CD4-positive, alpha-beta memory T cell (primary cell): ENCODE results near the gene SIGLEC11. TPM values are rescaled to one million over a fixed set of nuclear protein-coding genes. Genes with fewer than 3 reads are reported as not detected.
A peak's percentile ranks its signal among the peaks of the same experiment; 100 is the strongest.

ENCODE experiments used
- CTCF ChIA-PET: fragments of 350-600 bp; sonication (Branson Sonifier 250); formaldehyde crosslinking; loops from one replicate; lab custom pipeline; 2021; ENCODE audit warnings: inconsistent platforms; ENCODE audit not compliant: partially characterized antibody; lab: Charles Lee
- POLR2A ChIA-PET: fragments of 350-600 bp; sonication (Branson Sonifier 250); formaldehyde crosslinking; loops from one replicate; lab custom pipeline; 2021; ENCODE audit not compliant: partially characterized antibody; lab: Charles Lee
- DNase-seq, 5 donors: peaks; one replicate each; pipeline versions ENCODE4 v3.0.0 to v3.0.0-alpha.2; 2020 to 2022; ENCODE audit warnings: mixed read lengths in 1 of 5
- H3K27ac ChIP-seq: one replicate; pipeline ENCODE4 v1.7.0; 2013; ENCODE audit warnings: low read depth, low read length
- H3K27me3 ChIP-seq: 2 replicates; pipeline ENCODE4 v1.7.0; 2013; ENCODE audit warnings: mild to moderate bottlenecking, low read length, moderate library complexity; ENCODE audit not compliant: insufficient read depth
- H3K36me3 ChIP-seq: 2 replicates; pipeline ENCODE4 v1.7.0; 2013; ENCODE audit warnings: mild to moderate bottlenecking, low read length, moderate library complexity; ENCODE audit not compliant: insufficient read depth
- H3K4me1 ChIP-seq: 2 replicates; pipeline ENCODE4 v1.7.0; 2013; ENCODE audit warnings: mild to moderate bottlenecking, low read length, moderate library complexity; ENCODE audit not compliant: insufficient read depth
- H3K4me3 ChIP-seq, 2 donors: one replicate each; pipeline ENCODE4 v1.7.0; 2013; ENCODE audit warnings: low read length in 2 of 2, mild to moderate bottlenecking in 1 of 2
- H3K9me3 ChIP-seq, 2 donors: one replicate each; pipeline ENCODE4 v1.7.0; 2013; ENCODE audit warnings: low read length in 2 of 2, control low read depth in 1 of 2; ENCODE audit not compliant: control insufficient read depth in 1 of 2
- H3K27ac Mint-ChIP-seq, 7 donors: one replicate each; pipeline ENCODE4 v1.8.0; 2020 to 2021; ENCODE audit warnings: mixed read lengths in 7 of 7, mild to moderate bottlenecking in 6 of 7, inconsistent platforms in 3 of 7, moderate library complexity in 3 of 7
- H3K27me3 Mint-ChIP-seq, 2 donors: one replicate each; pipeline ENCODE4 v1.8.0; 2020 to 2021; ENCODE audit warnings: mixed read lengths in 2 of 2
- H3K36me3 Mint-ChIP-seq, 2 donors: one replicate each; pipeline ENCODE4 v1.8.0; 2020 to 2021; ENCODE audit warnings: mixed read lengths in 2 of 2, inconsistent platforms in 1 of 2, mild to moderate bottlenecking in 1 of 2
- H3K4me1 Mint-ChIP-seq, 4 donors: one replicate each; pipeline ENCODE4 v1.8.0; 2020 to 2021; ENCODE audit warnings: mixed read lengths in 4 of 4, mild to moderate bottlenecking in 1 of 4
- H3K4me3 Mint-ChIP-seq, 8 donors: one replicate each; pipeline ENCODE4 v1.8.0; 2020 to 2021; ENCODE audit warnings: mixed read lengths in 8 of 8, mild to moderate bottlenecking in 7 of 8, moderate library complexity in 6 of 8, inconsistent platforms in 3 of 8
- H3K9me3 Mint-ChIP-seq, 8 donors: one replicate each; pipeline ENCODE4 v1.8.0; 2020 to 2021; ENCODE audit warnings: mixed read lengths in 8 of 8, mild to moderate bottlenecking in 5 of 8, inconsistent platforms in 3 of 8, moderate library complexity in 1 of 8
- intact Hi-C: fragments of 100-400 bp; cut with micrococcal nuclease; formaldehyde crosslinking; loops from one replicate; pipeline ENCODE4 v1.15.1; 2023
- polyA plus RNA-seq, 2 donors: library from polyadenylated mRNA; unstranded; fragments of 300-500 nt; fragmentation: Illumina TruSeq; gene quantifications; one replicate each; pipeline ENCODE4 v1.2.3, GENCODE V29; 2021
- total RNA-seq, 2 experiments: library from RNA; stranded (reverse); gene quantifications; one replicate each; pipeline ENCODE4 v1.2.3, GENCODE V29; 2021

SIGLEC11 gene
- total and polyA plus RNA-seq, 4 experiments from 2014 or later, result not detected

GRCh38 chr19:49932731-49933131 is 28.2 kb downstream of the SIGLEC11 start:
- peaks cover 30 to 54% (median 44%) of the 10 kb centered on the region in 4 donors for H3K4me1 Mint-ChIP-seq
- H3K9me3 Mint-ChIP-seq, result peaks cover 0 to 7% (median 0%) of the 10 kb centered on the region in 8 donors
- Histone ChIP-seq H3K9me3 (no peaks in the 10 kb centered on the region), H3K27ac (no peak overlapping the region), H3K36me3 (no peaks in the 10 kb centered on the region), H3K27me3 (no peaks in the 10 kb centered on the region), H3K4me3 (no peak overlapping the region), H3K4me1 (peaks cover 41% of the 10 kb centered on the region)
- ChIA-PET POLR2A (interaction anchor here (1.0 to 1.5 kb wide), 2 partner anchors 35 to 56 kb away, joined by 4 to 8 read pairs; partner anchors contain the start of genes AKT1S1 and TBC1D17), CTCF (no interaction called here)
- H3K4me3 Mint-ChIP-seq, result peak overlapping the region; percentile 46 to 80 (median 60)
- DNase-seq, result peak; percentile 52 to 65 (median 60)
- peaks cover 10 to 15% of the 10 kb centered on the region in 2 donors for H3K36me3 Mint-ChIP-seq
- intact Hi-C loops, result loop anchor here (5.0 kb wide), 1 partner anchor 165 kb away; the partner anchor contains the start of gene AP2A1
- no peaks in the 10 kb centered on the region for H3K27me3 Mint-ChIP-seq
- peak overlapping the region; percentile 29 to 89 (median 78) for H3K27ac Mint-ChIP-seq

GRCh38 chr19:49932041-49932451 is 28.9 kb downstream of the SIGLEC11 start:
- Mint-ChIP-seq H3K9me3 (peaks cover 0 to 7% (median 0%) of the 10 kb centered on the region in 8 donors), H3K4me1 (peaks cover 34 to 61% (median 48%) of the 10 kb centered on the region in 4 donors), H3K27ac (peak overlapping the region in 6 of 7 donors; percentile 0 to 97 (median 35)), H3K4me3 (peak overlapping the region in 7 of 8 donors; percentile 1 to 71 (median 17)), H3K27me3 (no peaks in the 10 kb centered on the region), H3K36me3 (peaks cover 17 to 22% of the 10 kb centered on the region in 2 donors)
- Histone ChIP-seq H3K27me3 (no peaks in the 10 kb centered on the region), H3K27ac (no peak overlapping the region), H3K4me1 (peaks cover 44% of the 10 kb centered on the region), H3K4me3 (no peak overlapping the region), H3K36me3 (peaks cover 7% of the 10 kb centered on the region), H3K9me3 (no peaks in the 10 kb centered on the region)
- intact Hi-C loops, result loop anchor here (5.0 kb wide), 1 partner anchor 165 kb away; the partner anchor contains the start of gene AP2A1
- ChIA-PET CTCF (no interaction called here), POLR2A (no interaction called here)
- DNase-seq, result no peak

- Histone ChIP-seq H3K36me3 (peaks cover 12% of the 10 kb centered on the region), H3K27me3 (no peaks in the 10 kb centered on the region), H3K27ac (no peak overlapping the region), H3K9me3 (no peaks in the 10 kb centered on the region), H3K4me3 (no peak overlapping the region), H3K4me1 (peaks cover 50% of the 10 kb centered on the region)
- Mint-ChIP-seq H3K4me3 (peak overlapping the region in 5 of 8 donors; percentile 1 to 67 (median 24)), H3K4me1 (peaks cover 35 to 66% (median 51%) of the 10 kb centered on the region in 4 donors), H3K27ac (peak overlapping the region in 6 of 7 donors; percentile 39 to 97 (median 84)), H3K9me3 (peaks cover 0 to 7% (median 0%) of the 10 kb centered on the region in 8 donors), H3K27me3 (no peaks in the 10 kb centered on the region), H3K36me3 (peaks cover 19 to 23% of the 10 kb centered on the region in 2 donors)
- DNase-seq, result no peak
- POLR2A ChIA-PET, result interaction anchor here (0.9 to 4.6 kb wide), 3 partner anchors 55 to 580 kb away, joined by 3 to 47 read pairs (median 3); partner anchors contain the start of genes AKT1S1, JOSD2, PTOV1 and TBC1D17
- CTCF ChIA-PET, result no interaction called here
- intact Hi-C loops, result loop anchor here (5.0 kb wide), 1 partner anchor 164 kb away; the partner anchor contains the start of gene AP2A1
Measured at GRCh38 chr19:49931293-49932040, 29.5 kb downstream of the SIGLEC11 start.

- peak overlapping the region in 7 of 8 donors; percentile 26 to 99 (median 99) for H3K4me3 Mint-ChIP-seq
- ChIA-PET POLR2A (interaction anchor here (0.5 to 4.6 kb wide), 10 partner anchors 8 to 581 kb away, joined by 3 to 47 read pairs (median 8); partner anchors contain the start of genes AKT1S1, FUZ, IL4I1 and JOSD2), CTCF (no interaction called here)
- H3K27ac Mint-ChIP-seq, result peak overlapping the region; percentile 57 to 99 (median 97)
- H3K27me3 Mint-ChIP-seq, result no peaks in the 10 kb centered on the region
- H3K4me1 ChIP-seq, result peaks cover 51% of the 10 kb centered on the region
- H3K4me1 Mint-ChIP-seq, result peaks cover 33 to 70% (median 52%) of the 10 kb centered on the region in 4 donors
- peaks cover 0 to 7% (median 0%) of the 10 kb centered on the region in 8 donors for H3K9me3 Mint-ChIP-seq
- H3K4me3 ChIP-seq, result no peak overlapping the region
- H3K9me3 ChIP-seq, result no peaks in the 10 kb centered on the region
- DNase-seq, result peak in 1 of 5 donors; percentile 56
- H3K36me3 ChIP-seq, result peaks cover 13% of the 10 kb centered on the region
- peak overlapping the region; percentile 96 for H3K27ac ChIP-seq
- intact Hi-C loops, result loop anchor here (5.0 kb wide), 1 partner anchor 163 kb away; the partner anchor contains the start of gene AP2A1
- H3K36me3 Mint-ChIP-seq, result peaks cover 21 to 26% of the 10 kb centered on the region in 2 donors
- no peaks in the 10 kb centered on the region for H3K27me3 ChIP-seq
Measured at GRCh38 chr19:49930483-49931011, 30.4 kb downstream of the SIGLEC11 start.

- H3K36me3 Mint-ChIP-seq, result peaks cover 25 to 30% of the 10 kb centered on the region in 2 donors
- H3K36me3 ChIP-seq, result peaks cover 13% of the 10 kb centered on the region
- no peaks in the 10 kb centered on the region for H3K27me3 Mint-ChIP-seq
- peaks cover 57% of the 10 kb centered on the region for H3K4me1 ChIP-seq
- no peaks in the 10 kb centered on the region for H3K27me3 ChIP-seq
- ChIA-PET POLR2A (interaction anchor here (0.5 to 4.6 kb wide), 22 partner anchors 9 to 964 kb away, joined by 3 to 47 read pairs (median 5); partner anchors contain the start of genes AKT1S1, AP2A1, BCL2L12 and FUZ), CTCF (interaction anchor here (0.8 to 3.1 kb wide), 3 partner anchors 9 to 61 kb away, joined by 3 to 15 read pairs (median 4); no protein-coding TSS in a partner anchor)
- peaks cover 36 to 74% (median 57%) of the 10 kb centered on the region in 4 donors for H3K4me1 Mint-ChIP-seq
- peak overlapping the region; percentile 93 to 99 for H3K4me3 ChIP-seq
- H3K27ac ChIP-seq, result peak overlapping the region; percentile 96
- peak overlapping the region; percentile 96 to 99 (median 98) for H3K27ac Mint-ChIP-seq
- intact Hi-C loops, result loop anchor here (1.0 to 5.0 kb wide), 7 partner anchors 33 to 875 kb away; partner anchors contain the start of genes AKT1S1, AP2A1, IL4I1 and MED25
- H3K4me3 Mint-ChIP-seq, result peak overlapping the region; percentile 97 to 99 (median 98)
- H3K9me3 ChIP-seq, result no peaks in the 10 kb centered on the region
- peaks cover 0 to 7% (median 0%) of the 10 kb centered on the region in 8 donors for H3K9me3 Mint-ChIP-seq
- peak; percentile 94 to 97 (median 96) for DNase-seq
Measured at GRCh38 chr19:49929611-49930482, 31.1 kb downstream of the SIGLEC11 start.

- Mint-ChIP-seq H3K4me1 (peaks cover 36 to 74% (median 59%) of the 10 kb centered on the region in 4 donors), H3K36me3 (peaks cover 25 to 30% of the 10 kb centered on the region in 2 donors), H3K4me3 (peak within 1 kb of the TSS; percentile 97 to 99 (median 98)), H3K9me3 (peaks cover 0 to 7% (median 0%) of the 10 kb centered on the region in 8 donors), H3K27ac (peak within 1 kb of the TSS; percentile 96 to 99 (median 98)), H3K27me3 (no peaks in the 10 kb centered on the region)
- ChIA-PET CTCF (interaction anchor here (0.5 to 3.1 kb wide), 5 partner anchors 9 to 435 kb away, joined by 3 to 15 read pairs (median 4); partner anchors contain the start of gene PNKP), POLR2A (interaction anchor here (0.6 to 4.6 kb wide), 24 partner anchors 9 to 1249 kb away, joined by 3 to 47 read pairs (median 5); partner anchors contain the start of genes AKT1S1, AP2A1, BCL2L12 and FUZ)
- Histone ChIP-seq H3K4me1 (peaks cover 57% of the 10 kb centered on the region), H3K4me3 (peak within 1 kb of the TSS; percentile 93 to 99), H3K36me3 (peaks cover 20% of the 10 kb centered on the region), H3K9me3 (no peaks in the 10 kb centered on the region), H3K27me3 (no peaks in the 10 kb centered on the region), H3K27ac (peak within 1 kb of the TSS; percentile 96)
- intact Hi-C loops, result loop anchor here (1.0 to 2.0 kb wide), 6 partner anchors 32 to 876 kb away; partner anchors contain the start of genes AKT1S1, IL4I1, MED25 and PTOV1
- DNase-seq, result peak; percentile 91 to 95 (median 93)
Measured at GRCh38 chr19:49929121-49929610, 31.8 kb downstream of the SIGLEC11 start, which contains the start of the genes ATF5 and NUP62. Gene ATF5, plus strand, starts transcription at chr19:49929205. Its CDS starts 1,646 bp downstream, at chr19:49930851. Gene NUP62, minus strand, starts transcription at chr19:49929504. Its CDS starts 19,697 bp downstream, at chr19:49909807.
